HepG2 (cell line): Measurements from ENCODE around the gene MAP3K2. TPM values are rescaled to one million over a fixed set of nuclear protein-coding genes. Genes with fewer than 3 reads are reported as not detected.
A peak's percentile ranks its signal among the peaks of the same experiment; 100 is the strongest.

Source experiments
- ATAD3A ChIP-seq: sonication (generic); formaldehyde crosslinking; IDR thresholded peaks from 2 replicates; pipeline ENCODE4 v1.4.0; 2020; ENCODE audit warnings: missing genetic modification reagents
- HDAC6 ChIP-seq: fragments of 200-600 bp; sonication (generic); IDR thresholded peaks from 2 replicates; pipeline ENCODE4 v1.7.0; 2017; ENCODE audit warnings: mild to moderate bottlenecking, antibody characterized with exemption, low read length, low read depth
- HNF4A ChIP-seq: sonication (generic); formaldehyde crosslinking; IDR thresholded peaks from 2 replicates; pipeline ENCODE4 v1.4.0; 2020; ENCODE audit warnings: missing genetic modification reagents
- HNRNPLL ChIP-seq: fragments of 200-400 bp; formaldehyde crosslinking; IDR thresholded peaks from 2 replicates; pipeline ENCODE4 v1.6.1; 2017; ENCODE audit warnings: mild to moderate bottlenecking, low read depth, low read length; ENCODE audit not compliant: poor library complexity, severe bottlenecking
- NFE2 ChIP-seq: sonication (generic); formaldehyde crosslinking; IDR thresholded peaks from 2 replicates; pipeline ENCODE4 v1.4.0; 2020; ENCODE audit warnings: missing genetic modification reagents
- NFE2L1 ChIP-seq: sonication (generic); formaldehyde crosslinking; IDR thresholded peaks from 2 replicates; pipeline ENCODE4 v1.4.0; 2020; ENCODE audit warnings: missing genetic modification reagents, mild to moderate bottlenecking, borderline replicate concordance
- PATZ1 ChIP-seq: sonication (generic); formaldehyde crosslinking; IDR thresholded peaks from 2 replicates; pipeline ENCODE4 v1.4.0; 2020; ENCODE audit warnings: missing genetic modification reagents
- PRDM15 ChIP-seq: sonication (generic); formaldehyde crosslinking; IDR thresholded peaks from 2 replicates; pipeline ENCODE4 v1.4.0; 2020; ENCODE audit warnings: missing genetic modification reagents
- PRDM4 ChIP-seq: sonication (generic); formaldehyde crosslinking; IDR thresholded peaks from 2 replicates; pipeline ENCODE4 v1.9.0; 2021; ENCODE audit warnings: missing genetic modification reagents, borderline replicate concordance
- RFX1 ChIP-seq: fragments of 450-650 bp; IDR thresholded peaks from 2 replicates; pipeline ENCODE4 v1.6.1; 2017
- SMYD3 ChIP-seq: sonication (generic); formaldehyde crosslinking; IDR thresholded peaks from 2 replicates; pipeline ENCODE4 v1.8.1; 2023; ENCODE audit warnings: mild to moderate bottlenecking, missing genetic modification reagents
- SUZ12 ChIP-seq: fragments of 150-350 bp; IDR thresholded peaks from 2 replicates; pipeline ENCODE4 v1.6.1; 2014; ENCODE audit warnings: low read depth, low read length
- ZMYM3 ChIP-seq: sonication (generic); formaldehyde crosslinking; IDR thresholded peaks from 2 replicates; pipeline ENCODE4 v1.5.1; 2020; ENCODE audit warnings: mild to moderate bottlenecking, missing genetic modification reagents
- ZNF160 ChIP-seq: sonication (generic); formaldehyde crosslinking; IDR thresholded peaks from 2 replicates; pipeline ENCODE4 v1.8.0; 2022; ENCODE audit warnings: mild to moderate bottlenecking, inconsistent platforms, missing genetic modification reagents
- ZNF180 ChIP-seq: sonication (generic); formaldehyde crosslinking; IDR thresholded peaks from 2 replicates; pipeline ENCODE4 v1.4.0; 2020; ENCODE audit warnings: low read depth, missing genetic modification reagents, borderline replicate concordance
- ZNF224 ChIP-seq: sonication (generic); formaldehyde crosslinking; IDR thresholded peaks from 2 replicates; pipeline ENCODE4 v1.5.0; 2020; ENCODE audit warnings: mild to moderate bottlenecking, missing genetic modification reagents
- ZNF512 ChIP-seq: sonication (generic); formaldehyde crosslinking; IDR thresholded peaks from 2 replicates; pipeline ENCODE4 v1.4.0; 2020; ENCODE audit warnings: mild to moderate bottlenecking, missing genetic modification reagents
- ZSCAN20 ChIP-seq: sonication (generic); formaldehyde crosslinking; IDR thresholded peaks from 2 replicates; pipeline ENCODE4 v1.4.0; 2020; ENCODE audit warnings: missing genetic modification reagents, mild to moderate bottlenecking, borderline replicate concordance
- ZSCAN31 ChIP-seq: sonication (generic); formaldehyde crosslinking; IDR thresholded peaks from 2 replicates; pipeline ENCODE4 v1.5.0; 2020; ENCODE audit warnings: low read depth, mild to moderate bottlenecking, missing genetic modification reagents
- polyA plus RNA-seq, 8 experiments: library from polyadenylated mRNA; depleted of rRNA in 3 of 8; stranded (reverse) in 7 of 8; unstranded in 1 of 8; fragments of >200 nt; fragmentation: Illumina TruSeq in 4 of 8; extraction: Trizol in 4 of 8; gene quantifications; 2 replicates each; pipeline versions ENCODE4 v1.2.1 to v1.2.3, GENCODE V29; 2011 to 2016; ENCODE audit warnings: low read depth in 4 of 8, missing spikeins in 1 of 8, mixed read lengths in 1 of 8; ENCODE audit not compliant: insufficient read depth in 1 of 8
- total RNA-seq, 5 experiments: library from RNA; depleted of rRNA; stranded (reverse); fragments of >200 nt; fragmentation: Illumina TruSeq; extraction: Trizol; gene quantifications; 2 replicates each; pipeline ENCODE4 v1.2.3, GENCODE V29; 2016; ENCODE audit warnings: low read depth in 1 of 5

Gene MAP3K2
- total and polyA plus RNA-seq, 2 of the 13 experiments (the other 11 are each of a cell fraction or from before 2014, with no cell fraction given) = 12.2 to 37.2 TPM

- TF ChIP-seq PATZ1 (CRISPR knock-in tag) = peak; percentile 93
- no peak for TF ChIP-seq NFE2 (CRISPR knock-in tag)
- TF ChIP-seq ZNF160 (CRISPR knock-in tag) = no peak; the same call in 1 of the 2 replicates
- no peak for TF ChIP-seq ZSCAN31 (CRISPR knock-in tag)
- TF ChIP-seq PRDM4 (CRISPR knock-in tag) = no peak
- peak; percentile 77 for TF ChIP-seq HNF4A (CRISPR knock-in tag)
- TF ChIP-seq HDAC6 = no peak
- no peak for TF ChIP-seq NFE2L1 (CRISPR knock-in tag)
- no peak for TF ChIP-seq SUZ12
- TF ChIP-seq SMYD3 = 0 out of 2 replicates have a peak, but pooled peaks have one; percentile 40
- no peak for TF ChIP-seq ZNF512
- no peak for TF ChIP-seq RFX1
- no peak for TF ChIP-seq ZNF224
- TF ChIP-seq HNRNPLL = no peak
- no peak for TF ChIP-seq PRDM15 (CRISPR knock-in tag)
- no peak for TF ChIP-seq ZSCAN20
- TF ChIP-seq ATAD3A (CRISPR knock-in tag) = no peak
- peak; percentile 47; the same call in 1 of the 2 replicates for TF ChIP-seq ZMYM3 (CRISPR knock-in tag)
- TF ChIP-seq ZNF180 (CRISPR knock-in tag) = no peak
Measured at GRCh38 chr2:127414638-127415592, 27.1 kb upstream of the MAP3K2 start (continued).
